GM23338 (cell line): ENCODE data around the gene SERPINB12. TPM values are rescaled to one million over a fixed set of nuclear protein-coding genes. Genes with fewer than 3 reads are reported as not detected.

Experiments used
- ATAC-seq: fragments of 200-7000 bp; cut with Tn5 transposase; 3 replicates; pipeline ENCODE4 v1.9.1; 2020
- DNase-seq: peaks from one replicate; pipeline ENCODE4 v3.0.0-alpha.2; 2015; ENCODE audit warnings: low spot score
- H2AFZ ChIP-seq: fragments of 200-600 bp; sonication (generic); 2 replicates; pipeline ENCODE4 v1.8.0; 2016; ENCODE audit warnings: antibody characterized with exemption, mild to moderate bottlenecking, moderate library complexity
- H3F3A ChIP-seq: fragments of 200-600 bp; sonication (generic); replicated peaks from 2 replicates; pipeline ENCODE4 v1.8.0; 2017; ENCODE audit warnings: antibody characterized with exemption, mixed run types, low read depth
- H3K27ac ChIP-seq: fragments of 200-600 bp; sonication (generic); 2 replicates; pipeline ENCODE4 v1.6.1; 2016; ENCODE audit warnings: low read depth
- H3K27me3 ChIP-seq: fragments of 200-600 bp; sonication (generic); 2 replicates; pipeline ENCODE4 v1.8.0; 2016; ENCODE audit warnings: mild to moderate bottlenecking, mixed run types, moderate library complexity; ENCODE audit not compliant: insufficient read depth
- H3K36me3 ChIP-seq: fragments of 200-600 bp; sonication (generic); 2 replicates; pipeline ENCODE4 v1.8.0; 2016; ENCODE audit warnings: mild to moderate bottlenecking; ENCODE audit not compliant: insufficient read depth
- H3K4me1 ChIP-seq: fragments of 200-600 bp; sonication (generic); 2 replicates; pipeline ENCODE4 v1.8.0; 2016; ENCODE audit warnings: mild to moderate bottlenecking, moderate library complexity; ENCODE audit not compliant: insufficient read depth
- H3K4me2 ChIP-seq: fragments of 200-600 bp; sonication (generic); 2 replicates; pipeline ENCODE4 v1.7.1; 2017; ENCODE audit warnings: mixed run types
- H3K4me3 ChIP-seq: fragments of 200-600 bp; sonication (generic); 2 replicates; pipeline ENCODE4 v1.6.1; 2016; ENCODE audit warnings: mixed run types
- H3K79me2 ChIP-seq: fragments of 200-600 bp; sonication (generic); replicated peaks from 2 replicates; pipeline ENCODE4 v1.8.0; 2017; ENCODE audit warnings: mild to moderate bottlenecking; ENCODE audit not compliant: insufficient read depth
- H3K9me2 ChIP-seq: fragments of 200-600 bp; sonication (generic); 2 replicates; pipeline ENCODE4 v1.8.0; 2017; ENCODE audit not compliant: insufficient read depth
- H4K20me1 ChIP-seq: fragments of 200-600 bp; sonication (generic); replicated peaks from 2 replicates; pipeline ENCODE4 v1.8.0; 2017; ENCODE audit warnings: mild to moderate bottlenecking; ENCODE audit not compliant: insufficient read depth
- H3K27ac Mint-ChIP-seq: 2 replicates; pipeline ENCODE4 v1.8.0; 2020; ENCODE audit warnings: inconsistent platforms, mild to moderate bottlenecking, moderate library complexity, mixed read lengths
- H3K27me3 Mint-ChIP-seq: 3 replicates; pipeline ENCODE4 v1.8.0; 2022; ENCODE audit warnings: low read depth, mild to moderate bottlenecking, moderate library complexity, mixed read lengths, inconsistent platforms; ENCODE audit not compliant: insufficient read depth, poor library complexity
- H3K36me3 Mint-ChIP-seq: 3 replicates; pipeline ENCODE4 v1.8.0; 2021; ENCODE audit warnings: low read depth, mild to moderate bottlenecking, inconsistent platforms, moderate library complexity, mixed read lengths
- H3K4me1 Mint-ChIP-seq: 3 replicates; pipeline ENCODE4 v1.8.0; 2020; ENCODE audit warnings: mild to moderate bottlenecking, inconsistent platforms, mixed read lengths
- H3K4me3 Mint-ChIP-seq: 3 replicates; pipeline ENCODE4 v1.8.0; 2021; ENCODE audit warnings: moderate library complexity, mild to moderate bottlenecking, inconsistent platforms, mixed read lengths
- H3K9me3 Mint-ChIP-seq: 3 replicates; pipeline ENCODE4 v1.8.0; 2020; ENCODE audit warnings: moderate library complexity, mild to moderate bottlenecking, inconsistent platforms, mixed read lengths
- CREB1 ChIP-seq: fragments of 250-450 bp; sonication (Bioruptor Pico); IDR thresholded peaks from 2 replicates; pipeline ENCODE4 v1.5.0; 2020; ENCODE audit warnings: low read depth, mild to moderate bottlenecking, moderate library complexity
- CTCF ChIP-seq, 2 experiments: fragments of 200-600 bp in 1 of 2; sonication (generic) in 1 of 2; conservative IDR thresholded peaks; 2 replicates each; pipeline versions ENCODE4 v1.5.1 to v1.6.1; 2016 to 2017; ENCODE audit warnings: antibody characterized with exemption in 2 of 2, low read depth in 2 of 2, mild to moderate bottlenecking in 2 of 2, moderate library complexity in 1 of 2
- ETS1 ChIP-seq: IDR thresholded peaks from 2 replicates; pipeline ENCODE4 v1.6.1; 2016; ENCODE audit warnings: antibody characterized with exemption
- EZH2 ChIP-seq: fragments of 200-600 bp; sonication (generic); IDR thresholded peaks from one replicate; pipeline ENCODE4 v1.8.0; 2017; ENCODE audit warnings: antibody characterized with exemption, mild to moderate bottlenecking, low read depth; ENCODE audit not compliant: unreplicated experiment
- EZH2phosphoT487 ChIP-seq: fragments of 200-600 bp; sonication (generic); IDR thresholded peaks from one replicate; pipeline ENCODE4 v1.8.1; 2018; ENCODE audit warnings: antibody characterized with exemption; ENCODE audit not compliant: unreplicated experiment
- JUNB ChIP-seq: IDR thresholded peaks from one replicate; pipeline ENCODE4 v1.6.1; 2016; ENCODE audit warnings: antibody characterized with exemption; ENCODE audit not compliant: unreplicated experiment
- NANOG ChIP-seq: IDR thresholded peaks from 2 replicates; pipeline ENCODE4 v1.6.1; 2016; ENCODE audit warnings: antibody characterized with exemption, borderline replicate concordance
- STAT1 ChIP-seq: IDR thresholded peaks from one replicate; pipeline ENCODE4 v1.6.1; 2016; ENCODE audit warnings: antibody characterized with exemption; ENCODE audit not compliant: unreplicated experiment
- ZNF114 ChIP-seq: fragments of 250-450 bp; sonication (Bioruptor Pico); IDR thresholded peaks from 2 replicates; pipeline ENCODE4 v1.5.0; 2020; ENCODE audit warnings: mild to moderate bottlenecking, moderate library complexity
- ZNF331 ChIP-seq: fragments of 250-450 bp; sonication (Bioruptor Pico); IDR thresholded peaks from 2 replicates; pipeline ENCODE4 v1.5.0; 2020; ENCODE audit warnings: low read depth, mild to moderate bottlenecking, moderate library complexity
- polyA plus RNA-seq: library from polyadenylated mRNA; unstranded; fragments of >200 nt; fragmentation: Nextera tagmentation; extraction: Ambion mirVana; gene quantifications from 2 replicates; pipeline ENCODE4 v1.2.1, GENCODE V29; 2016
- total RNA-seq: library from RNA; depleted of rRNA; stranded (reverse); fragments of >200 nt; shearing (Covaris generic); gene quantifications from 2 replicates; pipeline ENCODE4 v1.2.3, GENCODE V29; 2014

The SERPINB12 gene
- total and polyA plus RNA-seq, 2 experiments from 2014 or later, result not detected

GRCh38 chr18:63603772-63604171 is 61.6 kb downstream of the SERPINB12 start:
- peaks cover 9% of the 10 kb centered on the region for H3K4me1 ChIP-seq
- Mint-ChIP-seq H3K9me3 (no peaks in the 10 kb centered on the region), H3K27ac (no peak overlapping the region), H3K27me3 (no peaks in the 10 kb centered on the region), H3K4me3 (no peak overlapping the region), H3K36me3 (no peaks in the 10 kb centered on the region), H3K4me1 (peaks cover 5% of the 10 kb centered on the region)
- H4K20me1 ChIP-seq, result no peaks in the 10 kb centered on the region
- no peaks in the 10 kb centered on the region for H3K79me2 ChIP-seq
- no peak overlapping the region for H3K27ac ChIP-seq
- H3K27me3 ChIP-seq, result no peaks in the 10 kb centered on the region
- no peak overlapping the region for H2AFZ ChIP-seq
- ATAC-seq, result no peak
- no peaks in the 10 kb centered on the region for H3K36me3 ChIP-seq
- TF ChIP-seq EZH2phosphoT487 (no peak), CTCF (conservative IDR thresholded peaks at IDR 0.05; ENCODE audit: low read depth in 2 of 2) (no peak), ETS1 (no peak)
- H3K4me2 ChIP-seq, result no peak overlapping the region
- no peak overlapping the region for H3K4me3 ChIP-seq
- H3F3A ChIP-seq, result no peaks in the 10 kb centered on the region
- DNase-seq, result no peak
- no peaks in the 10 kb centered on the region for H3K9me2 ChIP-seq

GRCh38 chr18:63604791-63605567 is 62.8 kb downstream of the SERPINB12 start:
- Histone ChIP-seq H4K20me1 (no peaks in the 10 kb centered on the region), H3K27ac (no peak overlapping the region), H3F3A (no peaks in the 10 kb centered on the region), H3K4me1 (peaks cover 9% of the 10 kb centered on the region), H2AFZ (no peak overlapping the region), H3K4me2 (no peak overlapping the region), H3K4me3 (no peak overlapping the region), H3K9me2 (no peaks in the 10 kb centered on the region), H3K79me2 (no peaks in the 10 kb centered on the region), H3K36me3 (no peaks in the 10 kb centered on the region), H3K27me3 (no peaks in the 10 kb centered on the region)
- Mint-ChIP-seq H3K27ac (no peak overlapping the region), H3K9me3 (no peaks in the 10 kb centered on the region), H3K27me3 (no peaks in the 10 kb centered on the region), H3K36me3 (no peaks in the 10 kb centered on the region), H3K4me1 (peaks cover 5% of the 10 kb centered on the region), H3K4me3 (no peak overlapping the region)
- no peak for ATAC-seq
- DNase-seq, result no peak
- TF ChIP-seq ZNF114 (CRISPR knock-in tag) (no peak), ZNF331 (CRISPR knock-in tag) (no peak), EZH2 (no peak), NANOG (no peak), STAT1 (no peak), CREB1 (CRISPR knock-in tag) (no peak), JUNB (no peak)
